GM18858 (cell line): ENCODE measurements around the gene LMO3.

Experiments used
- ATAC-seq: cut with Tn5 transposase; IDR thresholded peaks from one replicate; pipeline ENCODE4 v1.9.1; 2021; ENCODE audit not compliant: unreplicated experiment

The LMO3 gene

GRCh38 chr12:16606117-16606200, at the start of gene LMO3:
LMO3 (minus strand) TSS chr12:16606162; CDS start chr12:16600860, 5,302 bp downstream.
- no peak for ATAC-seq

- ATAC-seq: peak; percentile 79
These were observed 30.6 kb upstream of the LMO3 start for GRCh38 chr12:16636435-16637055.

- no peak for ATAC-seq
These were observed 28.8 kb upstream of the LMO3 start for GRCh38 chr12:16634786-16635185.

GRCh38 chr12:16626991-16627390, 21.0 kb upstream of the LMO3 start:
- no peak for ATAC-seq

GRCh38 chr12:16622338-16622737, 16.4 kb upstream of the LMO3 start:
- ATAC-seq: no peak

- ATAC-seq: no peak
These were observed 13.6 kb upstream of the LMO3 start for GRCh38 chr12:16619537-16619936.

GRCh38 chr12:16618256-16618655, 12.3 kb upstream of the LMO3 start:
- no peak for ATAC-seq

GRCh38 chr12:16613199-16613598, 7.2 kb upstream of the LMO3 start:
- no peak for ATAC-seq

- ATAC-seq: no peak
These were observed 6.7 kb upstream of the LMO3 start for GRCh38 chr12:16612647-16613046.

GRCh38 chr12:16611146-16611545, 5.2 kb upstream of the LMO3 start:
- ATAC-seq: no peak

- ATAC-seq: no peak
These were observed 4.8 kb upstream of the LMO3 start for GRCh38 chr12:16610743-16611142.

GRCh38 chr12:16610001-16610585, 4.1 kb upstream of the LMO3 start:
- ATAC-seq: no peak

GRCh38 chr12:16608946-16609539, 3.1 kb upstream of the LMO3 start:
- no peak for ATAC-seq

GRCh38 chr12:16607906-16608775, 2.2 kb upstream of the LMO3 start:
- no peak for ATAC-seq

- ATAC-seq: no peak
These were observed 1.0 kb upstream of the LMO3 start for GRCh38 chr12:16606991-16607390.

GRCh38 chr12:16606201-16606849, 363 bp upstream of the LMO3 start:
- ATAC-seq: no peak

GRCh38 chr12:16605642-16606116, 283 bp downstream of the LMO3 start:
- ATAC-seq: no peak

- no peak for ATAC-seq
These were observed 1.2 kb downstream of the LMO3 start for GRCh38 chr12:16604596-16605252.

GRCh38 chr12:16603916-16604575, 1.9 kb downstream of the LMO3 start:
- no peak for ATAC-seq

- no peak for ATAC-seq
These were observed 2.6 kb downstream of the LMO3 start for GRCh38 chr12:16603260-16603915.
